Measurements from ENCODE around the gene ACVRL1.

Gene ACVRL1

DNA sequence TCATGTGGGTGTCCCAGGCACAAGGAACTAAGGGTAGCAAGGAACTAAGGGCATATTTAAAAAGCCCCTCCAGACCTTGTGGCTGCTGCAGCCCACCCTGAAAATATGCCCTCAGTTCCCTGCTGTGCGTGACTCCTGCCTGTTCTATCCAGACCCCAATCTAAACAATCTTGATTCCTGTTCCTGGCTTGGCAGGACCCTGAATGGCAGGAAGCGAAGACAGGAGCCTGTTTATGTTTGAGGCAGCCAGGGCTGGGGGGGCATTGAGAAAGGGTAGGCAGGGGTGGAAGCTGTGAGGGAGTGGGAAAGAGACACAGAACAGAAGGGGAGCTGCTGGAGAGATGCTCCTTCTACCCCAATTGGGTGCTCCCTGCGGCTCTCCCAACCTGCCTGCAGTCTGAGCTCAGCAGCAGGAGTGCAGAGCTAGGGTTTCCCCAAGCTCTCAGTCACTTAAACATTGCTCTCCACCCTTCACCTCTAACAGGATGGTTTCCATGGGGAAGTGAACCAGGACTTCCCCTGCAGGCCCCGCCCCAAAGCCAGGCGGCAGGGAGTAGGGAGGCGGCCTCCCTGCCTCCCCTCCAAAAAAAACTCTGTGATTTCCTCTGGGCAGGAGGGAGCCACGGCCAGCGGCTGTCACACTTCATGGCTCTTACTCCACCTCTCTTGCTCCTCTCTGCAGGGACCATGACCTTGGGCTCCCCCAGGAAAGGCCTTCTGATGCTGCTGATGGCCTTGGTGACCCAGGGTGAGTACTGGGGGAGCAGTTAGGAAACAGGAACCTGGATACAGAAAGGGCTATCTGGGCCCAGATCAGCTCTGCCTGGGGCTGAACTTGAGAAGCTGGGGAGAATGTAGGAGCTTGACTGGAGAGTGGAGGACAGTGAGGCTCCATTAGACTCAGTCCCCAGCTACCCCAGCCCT lies 4.7 kb downstream of the ACVRL1 start:
- DNase-seq: peak; percentile 56
- Histone ChIP-seq H3K36me3 (no peaks in the 10 kb centered on the region), H3K4me1 (peaks cover 59% of the 10 kb centered on the region), H3K4me3 (ENCODE audit: low read depth, low read length) (peak overlapping the region; percentile 28; the same call in 1 of the 2 replicates), H3K9me3 (no peaks in the 10 kb centered on the region), H3K27me3 (no peaks in the 10 kb centered on the region)
- TF ChIP-seq, protein P1, sequence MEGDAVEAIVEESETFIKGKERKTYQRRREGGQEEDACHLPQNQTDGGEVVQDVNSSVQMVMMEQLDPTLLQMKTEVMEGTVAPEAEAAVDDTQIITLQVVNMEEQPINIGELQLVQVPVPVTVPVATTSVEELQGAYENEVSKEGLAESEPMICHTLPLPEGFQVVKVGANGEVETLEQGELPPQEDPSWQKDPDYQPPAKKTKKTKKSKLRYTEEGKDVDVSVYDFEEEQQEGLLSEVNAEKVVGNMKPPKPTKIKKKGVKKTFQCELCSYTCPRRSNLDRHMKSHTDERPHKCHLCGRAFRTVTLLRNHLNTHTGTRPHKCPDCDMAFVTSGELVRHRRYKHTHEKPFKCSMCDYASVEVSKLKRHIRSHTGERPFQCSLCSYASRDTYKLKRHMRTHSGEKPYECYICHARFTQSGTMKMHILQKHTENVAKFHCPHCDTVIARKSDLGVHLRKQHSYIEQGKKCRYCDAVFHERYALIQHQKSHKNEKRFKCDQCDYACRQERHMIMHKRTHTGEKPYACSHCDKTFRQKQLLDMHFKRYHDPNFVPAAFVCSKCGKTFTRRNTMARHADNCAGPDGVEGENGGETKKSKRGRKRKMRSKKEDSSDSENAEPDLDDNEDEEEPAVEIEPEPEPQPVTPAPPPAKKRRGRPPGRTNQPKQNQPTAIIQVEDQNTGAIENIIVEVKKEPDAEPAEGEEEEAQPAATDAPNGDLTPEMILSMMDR (IDR thresholded peaks at IDR 0.05; ENCODE audit: low read depth, low read length): no peak

DNA sequence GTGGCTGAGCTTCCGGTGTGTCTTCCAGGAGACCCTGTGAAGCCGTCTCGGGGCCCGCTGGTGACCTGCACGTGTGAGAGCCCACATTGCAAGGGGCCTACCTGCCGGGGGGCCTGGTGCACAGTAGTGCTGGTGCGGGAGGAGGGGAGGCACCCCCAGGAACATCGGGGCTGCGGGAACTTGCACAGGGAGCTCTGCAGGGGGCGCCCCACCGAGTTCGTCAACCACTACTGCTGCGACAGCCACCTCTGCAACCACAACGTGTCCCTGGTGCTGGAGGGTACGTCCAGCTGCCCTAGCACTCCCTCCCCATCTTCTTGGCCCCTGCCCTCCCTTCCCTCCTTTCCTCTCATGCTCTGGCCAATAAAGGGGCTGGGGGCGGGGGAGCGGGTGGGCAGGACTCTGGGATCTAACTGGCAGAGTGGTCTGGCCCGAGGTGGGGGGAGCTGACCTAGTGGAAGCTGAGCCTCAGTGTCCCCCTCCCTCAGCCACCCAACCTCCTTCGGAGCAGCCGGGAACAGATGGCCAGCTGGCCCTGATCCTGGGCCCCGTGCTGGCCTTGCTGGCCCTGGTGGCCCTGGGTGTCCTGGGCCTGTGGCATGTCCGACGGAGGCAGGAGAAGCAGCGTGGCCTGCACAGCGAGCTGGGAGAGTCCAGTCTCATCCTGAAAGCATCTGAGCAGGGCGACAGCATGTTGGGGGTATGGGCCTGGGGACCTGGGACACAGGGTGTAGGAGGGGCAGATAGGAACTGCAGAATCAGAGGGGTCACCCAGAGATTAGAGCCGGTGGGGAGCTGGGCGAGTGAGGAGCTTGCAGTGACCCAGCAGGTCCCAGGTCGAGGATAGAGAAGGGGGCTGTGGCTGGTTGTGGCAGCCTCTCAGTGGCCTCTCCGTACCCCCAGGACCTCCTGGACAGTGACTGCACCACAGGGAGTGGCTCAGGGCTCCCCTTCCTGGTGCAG lies 6.0 kb downstream of the ACVRL1 start:
- Histone ChIP-seq H3K36me3 (no peaks in the 10 kb centered on the region), H3K4me3 (ENCODE audit: low read depth, low read length) (no peak overlapping the region), H3K27me3 (no peaks in the 10 kb centered on the region), H3K9me3 (no peaks in the 10 kb centered on the region), H3K4me1 (peaks cover 72% of the 10 kb centered on the region)
- DNase-seq: no peak
- TF ChIP-seq, protein P1 (IDR thresholded peaks at IDR 0.05; ENCODE audit: low read depth, low read length): peak; percentile 6; the same call in 1 of the 2 replicates

DNA sequence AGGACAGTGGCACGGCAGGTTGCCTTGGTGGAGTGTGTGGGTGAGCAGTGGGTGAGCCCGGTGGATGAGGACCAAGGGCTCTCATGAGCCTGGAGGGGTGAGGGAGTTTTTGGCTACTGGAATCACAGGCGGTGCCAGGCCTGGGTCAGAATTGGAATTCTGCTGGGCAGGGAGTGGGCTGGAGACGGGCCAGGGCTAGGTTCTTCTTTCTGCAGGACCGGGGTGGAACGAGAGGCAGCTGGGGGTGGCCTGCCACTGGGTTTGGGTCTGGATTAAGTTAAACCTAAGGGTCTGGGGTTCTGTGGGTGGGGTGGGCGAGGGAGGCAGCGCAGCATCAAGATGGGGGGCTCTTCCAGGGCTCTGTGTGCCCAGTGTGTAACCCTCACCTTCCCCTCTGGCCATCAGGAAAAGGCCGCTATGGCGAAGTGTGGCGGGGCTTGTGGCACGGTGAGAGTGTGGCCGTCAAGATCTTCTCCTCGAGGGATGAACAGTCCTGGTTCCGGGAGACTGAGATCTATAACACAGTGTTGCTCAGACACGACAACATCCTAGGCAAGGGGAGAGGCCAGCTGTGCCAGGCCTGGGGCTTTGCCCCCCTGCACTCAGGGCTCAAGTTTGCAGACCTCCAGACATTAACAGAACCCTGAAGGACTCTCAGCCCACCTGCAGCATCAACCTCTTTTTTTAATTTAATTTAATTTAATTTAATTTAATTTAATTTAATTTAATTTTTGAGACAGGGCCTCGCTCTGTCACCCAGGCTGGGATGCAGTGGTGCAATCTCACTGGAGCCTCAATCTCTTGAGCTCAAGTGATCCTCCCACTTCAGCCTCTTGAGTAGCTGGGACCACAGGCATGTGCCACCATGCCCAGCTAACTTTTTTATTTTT lies 7.0 kb downstream of the ACVRL1 start:
- no peaks in the 10 kb centered on the region for H3K27me3 ChIP-seq

DNA sequence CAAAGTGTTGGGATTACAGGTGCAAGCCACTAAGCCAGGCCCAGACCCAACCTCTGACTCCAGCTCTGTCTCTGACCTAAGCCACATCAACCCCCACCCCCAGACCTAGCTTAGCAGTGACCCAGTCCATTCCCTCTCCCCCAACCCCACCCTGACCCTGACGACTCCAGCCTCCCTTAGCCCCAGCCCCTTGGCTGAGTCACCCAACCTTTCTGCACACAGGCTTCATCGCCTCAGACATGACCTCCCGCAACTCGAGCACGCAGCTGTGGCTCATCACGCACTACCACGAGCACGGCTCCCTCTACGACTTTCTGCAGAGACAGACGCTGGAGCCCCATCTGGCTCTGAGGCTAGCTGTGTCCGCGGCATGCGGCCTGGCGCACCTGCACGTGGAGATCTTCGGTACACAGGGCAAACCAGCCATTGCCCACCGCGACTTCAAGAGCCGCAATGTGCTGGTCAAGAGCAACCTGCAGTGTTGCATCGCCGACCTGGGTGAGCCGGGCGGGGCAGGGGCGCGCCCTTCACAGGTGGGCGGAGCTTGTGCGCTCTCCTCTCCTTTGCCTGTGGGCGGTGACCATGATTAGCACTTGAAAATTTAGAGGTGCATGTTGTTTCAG lies 7.8 kb downstream of the ACVRL1 start:
- H3K36me3 ChIP-seq: no peaks in the 10 kb centered on the region
- TF ChIP-seq, protein P1 (IDR thresholded peaks at IDR 0.05; ENCODE audit: low read depth, low read length): no peak

More for the DNA sequence above, 7.0 kb downstream of the ACVRL1 start:
- H3K4me3 ChIP-seq (ENCODE audit: low read depth, low read length): no peak overlapping the region
- peak; percentile 64 for DNase-seq
- H3K36me3 ChIP-seq: no peaks in the 10 kb centered on the region
- no peaks in the 10 kb centered on the region for H3K9me3 ChIP-seq
- peaks cover 78% of the 10 kb centered on the region for H3K4me1 ChIP-seq
- TF ChIP-seq, protein P1 (IDR thresholded peaks at IDR 0.05; ENCODE audit: low read depth, low read length): no peak

DNA sequence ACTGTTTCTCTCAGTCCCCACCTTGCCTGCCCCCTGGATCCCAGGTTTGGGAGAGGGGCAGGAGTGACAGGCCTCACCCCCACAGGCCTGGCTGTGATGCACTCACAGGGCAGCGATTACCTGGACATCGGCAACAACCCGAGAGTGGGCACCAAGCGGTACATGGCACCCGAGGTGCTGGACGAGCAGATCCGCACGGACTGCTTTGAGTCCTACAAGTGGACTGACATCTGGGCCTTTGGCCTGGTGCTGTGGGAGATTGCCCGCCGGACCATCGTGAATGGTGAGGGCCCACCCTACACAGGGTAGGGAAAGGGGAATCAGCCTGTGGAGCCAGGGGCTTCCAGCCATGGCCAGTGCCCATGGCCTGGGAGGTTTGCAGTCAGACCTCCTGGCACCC lies 8.6 kb downstream of the ACVRL1 start:
- H3K9me3 ChIP-seq: no peaks in the 10 kb centered on the region
- no peaks in the 10 kb centered on the region for H3K36me3 ChIP-seq
- no peak for DNase-seq
- H3K4me1 ChIP-seq: peaks cover 63% of the 10 kb centered on the region
- H3K4me3 ChIP-seq (ENCODE audit: low read depth, low read length): no peak overlapping the region
- H3K27me3 ChIP-seq: no peaks in the 10 kb centered on the region
- TF ChIP-seq, protein P1 (IDR thresholded peaks at IDR 0.05; ENCODE audit: low read depth, low read length): no peak

More for the DNA sequence above, 7.8 kb downstream of the ACVRL1 start:
- H3K9me3 ChIP-seq: no peaks in the 10 kb centered on the region
- H3K4me1 ChIP-seq: peaks cover 71% of the 10 kb centered on the region
- H3K27me3 ChIP-seq: no peaks in the 10 kb centered on the region
- DNase-seq: no peak
- H3K4me3 ChIP-seq (ENCODE audit: low read depth, low read length): no peak overlapping the region
